NCI-H2227 (cell line): ENCODE data around the gene NDUFV3.
"Not testable (repeated sequence)": the region's sequence is repeated elsewhere in the genome, so short reads cannot be mapped to it uniquely, and the experiment has no call there.

ENCODE experiments used
- DNase-seq: peaks from one replicate; lab custom pipeline; 2025; ENCODE audit not compliant: unreplicated experiment; lab: John Stamatoyannopoulos, UW

Gene NDUFV3

DNA sequence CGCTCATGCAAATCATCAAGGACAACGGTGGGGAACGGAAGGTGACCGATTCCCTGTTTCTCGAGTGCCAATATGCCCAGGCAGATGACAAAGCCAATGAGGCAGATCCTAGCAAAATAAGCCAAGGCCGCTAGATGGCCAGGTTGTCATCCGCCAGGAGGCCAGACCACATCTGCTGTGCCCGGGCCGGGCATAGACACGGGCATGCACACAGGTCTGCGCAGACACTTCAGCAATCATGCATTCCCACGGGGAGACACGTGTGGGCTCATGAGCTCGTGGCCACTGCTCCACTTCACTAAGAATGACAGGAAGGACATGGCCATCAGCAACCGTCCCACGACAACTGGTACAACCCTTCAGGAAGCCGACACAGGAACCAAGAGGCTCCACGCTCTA lies 37.2 kb upstream of the NDUFV3 start:
- no peak for DNase-seq

DNA sequence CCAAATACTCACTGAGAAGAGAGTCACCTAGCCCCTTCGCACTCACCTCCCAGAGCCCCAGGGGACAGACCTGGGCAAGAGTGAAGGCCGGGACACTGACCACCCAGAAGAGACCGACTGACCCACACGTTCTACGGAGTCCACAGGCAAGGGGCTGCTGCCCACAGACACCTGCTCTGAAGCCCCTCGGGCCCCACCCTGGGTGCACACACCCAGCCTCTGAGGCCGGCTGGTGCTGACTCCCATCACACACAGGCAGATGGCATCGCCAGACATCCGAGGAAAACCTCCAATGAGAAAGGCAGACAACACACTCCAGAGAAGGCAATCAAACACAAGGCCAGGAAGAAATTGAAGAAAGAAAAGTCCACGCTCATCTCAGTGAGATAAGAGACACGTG lies 35.9 kb upstream of the NDUFV3 start:
- DNase-seq, result no peak

DNA sequence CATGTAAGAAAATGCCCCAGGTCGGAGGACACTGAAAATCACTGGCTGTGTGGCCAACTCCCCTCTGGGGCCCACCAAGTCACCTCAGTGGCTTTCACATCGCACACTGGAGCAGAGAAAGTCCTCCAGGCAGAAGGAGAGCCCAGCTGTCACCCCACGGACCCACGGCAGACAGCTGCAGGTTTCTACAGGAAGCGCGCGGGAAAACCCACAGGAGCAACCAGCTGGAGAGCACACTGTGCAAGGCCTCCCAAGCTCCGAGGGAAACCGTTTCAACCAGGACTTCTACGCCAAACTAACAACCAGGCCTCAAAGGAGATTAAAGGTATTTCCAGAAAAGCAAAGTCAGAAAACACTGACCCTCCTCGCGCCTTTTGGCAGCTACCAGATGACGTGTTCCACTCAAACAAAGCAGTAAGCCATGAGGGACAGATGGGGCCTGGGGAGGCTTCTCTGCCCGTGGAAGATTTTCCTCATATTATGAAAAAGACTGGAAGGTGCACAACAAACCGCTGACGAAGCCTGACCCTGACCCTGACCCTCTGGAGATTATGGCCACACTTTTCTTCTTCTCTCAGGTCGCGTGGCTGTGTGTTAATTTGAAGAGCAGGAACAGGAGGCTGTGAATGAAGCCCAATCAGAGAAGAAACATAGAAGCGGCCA lies 34.8 kb upstream of the NDUFV3 start:
- DNase-seq, result no peak

DNA sequence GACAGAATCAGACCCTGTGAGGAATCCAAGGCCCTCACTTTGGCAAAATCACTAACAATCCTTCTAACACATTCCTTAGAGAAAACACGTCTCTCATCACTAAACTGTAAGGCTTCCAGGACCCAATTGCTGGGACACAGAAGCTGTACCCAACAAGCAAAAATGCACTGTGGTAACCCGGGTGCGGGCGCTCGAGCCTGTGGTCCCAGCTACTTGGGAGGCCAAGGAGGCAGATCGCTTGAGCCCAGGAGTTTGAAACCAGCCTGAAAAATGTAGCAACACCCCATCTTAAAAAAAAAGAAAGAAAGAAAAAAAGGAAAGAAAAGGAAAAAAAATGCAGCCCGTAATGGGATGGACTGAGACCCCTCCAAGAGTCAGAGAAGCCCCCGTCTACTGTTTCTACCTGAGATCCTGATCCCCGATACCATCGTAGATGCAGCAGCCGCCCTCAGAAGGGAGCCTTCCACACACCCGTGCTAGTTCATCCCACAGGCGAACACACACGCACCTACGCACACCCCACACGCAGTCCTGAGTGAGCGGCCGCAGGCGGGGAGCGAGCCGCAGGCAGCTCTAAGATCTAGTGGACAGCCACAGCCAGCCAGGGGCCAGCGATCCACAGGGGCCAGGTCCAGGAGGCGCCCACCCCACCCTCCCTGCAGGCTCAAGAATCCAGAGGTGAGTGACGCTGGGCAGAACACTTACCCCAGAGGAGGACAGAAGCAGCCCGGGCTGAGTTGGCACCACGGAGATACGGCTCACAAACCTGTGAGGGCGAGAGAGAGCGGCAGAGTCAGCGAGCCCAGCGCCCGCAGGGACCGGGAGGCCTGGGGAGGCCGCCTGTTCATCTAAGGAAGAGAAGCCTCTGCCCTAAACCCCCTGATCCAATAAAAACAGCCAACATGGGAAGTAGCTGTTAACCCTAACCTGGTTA lies 33.9 kb upstream of the NDUFV3 start:
- no peak for DNase-seq

DNA sequence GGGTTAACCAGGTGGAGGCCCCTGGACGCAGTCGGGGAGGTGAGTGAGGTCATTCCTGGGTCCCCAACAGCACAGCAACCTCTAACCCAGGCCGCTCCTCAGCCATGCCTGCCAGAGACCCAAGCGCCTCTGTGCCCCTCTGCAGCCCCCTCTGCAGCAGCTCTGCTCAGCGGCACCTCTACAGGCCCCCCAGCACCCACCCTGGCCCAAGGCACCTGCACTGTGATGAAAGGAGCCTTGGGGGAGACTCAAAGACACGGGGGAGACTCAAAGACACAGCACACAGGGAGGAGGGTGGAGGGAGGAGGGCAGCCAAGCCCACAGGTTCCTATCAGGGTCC lies 33.2 kb upstream of the NDUFV3 start:
- DNase-seq, result no peak

DNA sequence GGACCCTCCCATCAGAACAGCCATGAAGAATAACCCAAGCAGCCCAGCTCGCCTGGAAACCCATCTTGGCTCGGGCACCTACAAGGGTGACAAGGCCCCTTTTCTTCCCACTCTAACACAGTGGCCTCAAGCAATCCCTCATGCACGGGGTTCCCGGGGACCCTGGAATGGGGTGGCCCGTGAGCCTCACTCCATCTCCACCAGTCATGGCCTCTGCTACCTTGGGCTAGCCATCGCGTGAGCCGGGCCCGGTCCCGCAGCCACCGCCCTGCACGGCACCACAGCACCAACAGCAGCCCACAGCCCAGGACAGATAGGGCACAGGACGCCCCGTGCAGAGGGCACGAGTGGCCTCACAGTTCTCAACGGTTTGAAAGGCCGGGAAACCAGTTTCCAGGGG lies 32.8 kb upstream of the NDUFV3 start:
- DNase-seq, result no peak

DNA sequence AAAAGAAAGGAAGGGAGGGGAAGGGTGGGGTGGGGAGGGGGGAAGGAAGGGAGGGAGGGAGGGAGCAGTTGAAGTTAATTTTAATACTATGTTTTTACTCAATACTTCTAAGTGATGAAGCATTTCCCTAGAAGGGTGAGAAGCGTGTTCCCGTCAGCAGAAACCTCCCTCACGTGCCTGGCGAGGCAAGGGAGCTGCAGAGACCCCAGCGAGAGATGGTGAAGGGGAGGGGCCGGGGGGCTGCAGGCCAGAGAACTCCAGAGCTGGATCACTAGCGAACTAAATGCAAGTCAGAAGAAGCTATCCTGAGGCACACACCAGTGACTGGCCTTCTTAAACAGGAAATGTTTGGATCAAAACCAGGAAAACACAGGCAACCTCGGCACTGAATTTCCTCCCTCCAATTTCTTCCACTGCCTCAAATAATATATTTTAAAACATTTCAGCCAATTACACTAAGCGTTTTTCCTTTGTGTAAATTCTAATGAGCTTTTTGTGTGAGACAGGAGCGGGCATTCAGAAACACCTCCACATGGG lies 31.7 kb upstream of the NDUFV3 start:
- DNase-seq, result no peak

DNA sequence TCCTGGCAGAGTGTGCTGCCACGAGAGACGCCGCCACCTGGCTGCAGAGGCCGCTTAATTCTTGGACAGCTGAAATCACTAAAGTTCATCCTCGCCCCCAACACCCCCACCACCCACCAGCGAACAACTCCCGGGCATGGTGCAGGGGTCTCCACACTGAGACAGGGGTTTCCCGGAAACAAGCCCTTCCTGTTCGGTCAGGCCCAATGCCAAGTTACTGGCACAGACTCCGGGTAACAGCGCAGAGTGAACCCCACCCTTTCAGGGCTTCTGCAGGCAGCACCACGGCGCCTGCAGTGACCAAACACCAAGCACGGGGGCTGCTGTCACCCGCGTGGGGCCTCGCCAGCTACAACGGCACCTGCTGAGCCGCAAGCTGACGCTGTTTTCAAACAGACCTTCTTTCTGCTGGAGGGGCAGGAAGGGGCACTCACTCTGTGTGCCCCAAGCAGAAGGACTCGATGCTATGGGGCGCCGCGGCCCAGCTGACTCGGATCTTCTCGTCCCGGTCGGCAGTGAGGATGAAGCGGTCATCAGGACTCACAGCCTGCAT lies 31.2 kb upstream of the NDUFV3 start:
- no peak for DNase-seq

DNA sequence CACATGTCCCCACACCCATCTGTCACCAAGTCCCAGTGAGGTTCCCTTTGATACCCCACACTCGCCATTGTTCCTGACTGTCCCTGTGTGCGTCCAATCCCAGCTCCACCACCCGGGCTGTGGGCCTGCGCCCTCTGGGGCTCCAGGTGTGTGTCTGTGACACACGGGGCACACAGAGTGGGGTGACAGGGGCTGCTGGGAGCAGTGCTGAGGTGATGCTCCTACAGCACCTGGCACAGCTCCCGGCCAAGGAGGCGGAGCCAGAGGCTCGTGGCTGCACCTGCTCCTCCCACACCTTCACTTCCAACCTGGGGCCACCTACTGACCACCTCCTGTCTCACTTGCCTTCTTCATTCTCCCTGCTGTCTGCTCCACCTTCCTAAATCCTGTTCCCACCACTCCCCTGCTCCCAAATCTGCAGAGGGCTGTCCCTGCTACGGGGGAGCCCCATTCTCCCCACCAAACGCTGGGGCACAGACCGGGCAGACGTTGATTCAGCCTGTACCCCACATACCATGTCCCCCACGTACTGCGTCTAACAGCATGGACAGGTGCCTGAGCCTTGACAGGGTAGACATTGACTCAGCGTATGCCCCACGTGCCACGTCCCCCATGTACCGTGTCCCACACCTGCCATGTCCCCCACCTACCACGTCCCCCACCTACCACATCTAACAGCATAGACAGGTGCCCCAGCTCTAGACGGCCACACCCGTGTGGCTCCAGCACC lies 30.2 kb upstream of the NDUFV3 start:
- no peak for DNase-seq

DNA sequence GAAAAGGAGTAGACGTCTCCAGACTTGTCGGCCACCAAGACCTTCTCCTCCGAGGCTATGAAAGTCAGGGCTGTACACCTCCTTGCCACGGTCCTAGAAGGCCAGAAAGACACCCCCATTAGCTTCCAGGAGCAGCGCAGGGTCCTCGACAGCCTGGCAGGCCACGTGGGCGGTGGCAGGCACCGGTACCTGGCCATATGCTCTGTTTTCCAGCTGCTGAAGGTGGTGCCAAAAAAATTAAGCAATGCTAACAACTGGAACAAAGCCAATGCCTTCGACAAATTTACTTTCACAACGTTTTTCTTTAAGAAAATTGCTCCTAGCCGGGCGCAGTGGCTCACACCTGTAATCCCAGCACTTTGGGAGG lies 29.6 kb upstream of the NDUFV3 start:
- DNase-seq, result no peak

DNA sequence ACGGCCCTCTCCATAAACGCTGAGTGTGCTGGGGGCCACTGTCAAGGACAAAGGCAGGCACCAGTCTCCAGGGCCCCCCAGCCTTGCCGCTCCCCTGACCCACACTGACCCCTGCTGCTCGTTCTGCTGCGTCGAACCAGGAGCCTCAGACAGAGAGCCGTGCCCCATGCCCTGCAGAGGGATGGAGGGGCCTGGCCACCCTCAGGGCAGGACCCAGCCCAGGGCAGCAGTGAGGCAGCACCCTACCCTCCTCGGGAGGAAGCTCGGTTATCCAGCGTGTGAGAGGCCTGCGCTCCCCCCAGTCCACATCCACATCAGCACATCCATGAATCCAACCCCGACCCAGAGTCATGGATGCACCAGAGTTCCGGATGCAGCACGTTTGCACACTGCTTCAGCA lies 28.8 kb upstream of the NDUFV3 start:
- DNase-seq, result no peak

DNA sequence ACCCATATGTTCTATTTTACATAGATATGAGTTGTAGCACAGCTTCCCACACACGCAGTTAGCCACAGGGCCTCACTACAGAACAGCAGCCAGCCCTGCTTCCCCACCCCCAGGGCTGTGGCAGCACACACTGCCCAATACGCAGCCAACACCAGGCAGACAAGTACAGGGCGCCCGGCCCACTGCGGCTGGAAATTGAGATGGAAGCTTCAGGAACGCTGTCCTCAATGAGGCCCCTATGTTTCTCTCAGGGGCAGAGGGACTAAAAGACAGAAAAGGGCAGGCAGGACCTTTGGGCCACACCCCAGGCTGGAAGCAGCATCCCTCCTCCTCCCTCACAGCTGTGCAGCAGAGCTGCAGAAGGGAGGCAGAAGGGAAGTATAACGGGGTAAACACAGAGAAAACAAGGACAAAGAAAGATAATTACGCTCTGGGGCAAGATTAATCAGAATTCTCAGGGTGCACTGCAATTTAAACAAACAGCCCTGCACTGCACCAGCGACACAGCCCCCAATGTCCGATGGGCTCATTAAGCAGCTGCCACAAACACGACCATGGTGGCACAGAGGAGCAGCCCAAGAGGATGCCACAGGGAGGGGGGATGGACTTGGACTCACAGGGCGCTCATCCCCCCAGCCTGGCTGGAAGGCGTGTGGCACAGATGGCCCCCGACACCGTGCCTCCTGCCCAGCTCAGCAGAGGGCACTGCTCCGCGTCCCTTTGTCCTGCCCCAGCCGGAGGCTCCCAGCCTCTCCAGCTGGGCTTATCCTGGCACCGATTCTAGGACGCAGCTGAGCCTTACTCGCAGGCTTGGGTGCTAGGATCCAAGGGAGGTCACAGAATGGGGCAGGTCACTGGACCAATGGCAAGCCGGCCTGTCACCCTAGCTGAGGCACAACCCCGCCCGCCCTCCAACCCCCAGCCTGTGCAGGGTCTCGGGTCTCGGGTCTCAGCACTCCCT lies 28.0 kb upstream of the NDUFV3 start:
- DNase-seq, result peak; percentile 76

DNA sequence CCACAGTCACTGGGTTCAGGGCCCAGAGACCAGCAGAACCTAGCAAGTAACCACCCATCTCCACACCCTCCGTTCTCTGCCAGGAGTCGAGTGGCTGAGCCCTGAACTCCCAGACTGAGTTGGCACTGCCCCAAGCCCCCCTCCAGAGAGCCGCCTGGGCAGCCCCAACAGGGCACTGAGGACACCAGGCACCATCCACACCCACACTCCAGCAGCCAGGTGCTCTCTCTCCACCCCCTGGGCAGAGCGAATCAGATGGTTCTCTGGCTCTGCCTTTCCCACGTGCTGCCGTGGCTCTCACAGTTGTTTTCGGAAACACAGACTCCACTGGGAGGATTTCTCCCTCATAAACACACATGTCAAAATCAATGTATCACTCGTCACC lies 27.3 kb upstream of the NDUFV3 start:
- no peak for DNase-seq

DNA sequence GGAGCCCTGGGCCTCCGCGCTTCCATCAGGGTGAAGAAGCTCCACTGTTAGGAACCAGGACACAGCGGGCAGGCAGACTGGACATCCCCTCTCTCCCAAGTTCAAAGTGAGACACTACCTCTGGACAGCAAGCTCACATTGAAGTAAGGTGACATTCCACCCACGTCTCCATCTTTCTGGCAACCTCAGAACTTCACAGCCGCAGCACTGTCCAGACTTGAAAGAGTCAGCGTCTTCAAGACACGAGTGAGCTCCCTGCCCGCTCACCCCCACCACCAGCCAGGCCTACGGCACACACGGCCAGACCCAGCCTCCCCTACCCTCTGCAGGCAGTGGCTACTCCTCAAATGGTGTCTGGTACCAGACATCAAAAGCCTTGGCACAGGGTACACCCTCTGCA lies 24.9 kb upstream of the NDUFV3 start:
- no peak for DNase-seq

DNA sequence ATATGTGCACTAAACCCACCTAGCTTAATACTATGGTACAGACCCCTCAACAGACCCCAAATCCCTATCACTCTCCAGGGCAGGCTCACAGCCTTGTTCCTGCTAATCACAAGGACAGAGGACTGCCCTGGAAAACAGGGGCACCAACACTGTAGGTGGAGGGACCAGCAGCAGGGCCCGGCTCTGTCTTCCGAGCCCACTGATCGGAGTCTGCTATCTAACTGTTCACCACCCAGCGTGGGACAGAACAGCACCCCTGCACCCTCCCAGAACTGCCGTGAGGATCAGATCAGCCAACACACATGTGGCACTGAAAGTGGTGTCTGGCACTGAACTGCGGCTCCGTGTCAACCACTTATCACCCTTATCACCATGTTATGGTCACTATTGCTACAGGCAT lies 20.0 kb upstream of the NDUFV3 start:
- no peak for DNase-seq

DNA sequence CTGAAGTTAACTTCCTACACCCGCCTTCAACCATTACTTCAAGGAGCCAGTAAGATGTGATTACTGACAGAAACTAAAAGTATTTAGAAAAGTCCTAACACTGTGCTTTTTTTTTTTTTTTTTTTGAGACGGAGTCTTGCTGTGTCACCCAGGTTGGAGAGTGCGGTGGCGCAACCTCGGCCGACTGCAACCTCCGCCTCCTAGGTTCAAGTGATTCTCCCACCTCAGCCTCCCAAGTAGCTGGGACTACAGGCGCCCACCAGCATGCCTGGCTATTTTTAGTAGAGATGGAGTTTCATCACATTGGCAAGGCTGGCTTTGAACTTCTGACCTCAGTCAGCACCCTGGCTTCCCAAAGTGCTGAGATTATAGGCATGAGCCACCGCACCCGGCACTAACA lies 17.3 kb upstream of the NDUFV3 start:
- not testable (repeated sequence) for DNase-seq

DNA sequence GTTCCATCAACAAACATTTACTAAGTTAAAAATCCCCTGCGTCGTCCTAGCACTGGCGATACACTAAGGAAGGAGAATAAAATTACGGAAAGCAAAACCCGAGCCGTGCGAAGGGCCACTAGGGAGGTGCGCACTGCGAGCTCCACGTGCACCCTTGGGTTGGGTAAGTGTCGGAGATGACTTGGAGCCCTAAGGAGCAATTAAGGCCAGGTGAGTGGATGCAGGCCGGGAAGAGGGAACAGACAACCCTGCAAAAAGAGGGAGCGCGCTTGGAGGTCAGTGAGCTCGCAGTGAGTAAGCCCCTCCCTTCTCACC lies 14.5 kb upstream of the NDUFV3 start:
- DNase-seq, result no peak

DNA sequence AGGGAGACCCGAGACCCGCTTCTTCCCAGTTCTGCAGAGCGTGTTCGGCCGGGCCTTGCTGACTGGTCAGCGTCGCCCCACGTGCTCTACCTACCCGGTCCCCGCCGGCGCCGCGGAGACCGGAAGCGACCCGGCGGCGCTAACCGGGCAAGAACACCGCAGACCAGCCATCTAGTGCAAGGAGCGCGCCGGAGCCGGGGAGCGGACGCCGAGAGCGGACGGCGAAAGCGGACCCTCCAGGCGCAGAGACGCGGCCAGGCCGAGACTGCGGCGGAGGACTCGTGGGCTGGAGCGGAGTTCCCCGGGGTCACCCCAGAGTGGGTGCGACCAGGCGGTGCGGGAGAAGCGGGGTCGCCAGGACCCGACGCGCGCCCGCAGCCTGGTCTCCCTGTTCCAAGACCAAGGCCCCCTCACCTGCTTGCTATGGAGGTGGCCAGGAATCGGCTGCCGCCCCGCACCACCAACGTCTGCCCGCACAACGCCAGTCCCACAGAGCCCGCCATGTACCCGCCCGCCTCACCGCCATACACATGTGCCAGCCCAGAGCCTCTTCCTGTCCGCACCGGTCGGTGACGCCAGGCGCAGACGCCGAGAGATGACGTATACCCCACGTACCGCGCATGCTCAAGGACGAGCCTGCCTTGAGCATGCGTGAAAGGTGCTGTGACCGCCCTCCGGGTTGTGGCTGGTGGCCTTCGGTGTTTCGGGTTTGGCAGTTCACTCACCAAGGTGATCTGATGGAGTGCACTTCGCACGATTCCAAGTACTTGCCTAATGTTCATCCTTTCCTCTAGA lies 13.9 kb upstream of the NDUFV3 start, which contains the start of gene WDR4:
WDR4 (minus strand) TSS at position 547 of the 795 bp plus-strand sequence; CDS start at position 503, 44 bp downstream.
- DNase-seq, result peak; percentile 99

DNA sequence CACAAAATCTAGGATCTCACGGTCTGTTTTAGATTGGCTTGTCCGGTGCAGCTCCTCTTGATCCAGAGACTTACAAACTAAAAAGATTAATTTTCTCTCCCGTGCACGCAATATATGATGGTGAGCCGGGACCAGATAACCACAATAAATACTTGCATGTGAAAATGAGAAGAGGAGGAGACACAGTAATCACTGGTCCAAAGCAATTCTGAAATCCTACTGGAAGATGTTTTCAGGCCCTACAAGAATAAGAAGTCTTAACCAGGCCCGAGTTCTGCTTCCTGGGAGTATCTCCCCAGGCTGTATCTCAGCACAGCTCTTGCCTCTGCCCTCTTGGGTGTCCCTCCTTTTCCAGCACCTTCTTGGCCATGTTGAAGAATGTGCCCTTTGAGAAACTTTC lies 12.8 kb upstream of the NDUFV3 start:
- DNase-seq, result no peak

DNA sequence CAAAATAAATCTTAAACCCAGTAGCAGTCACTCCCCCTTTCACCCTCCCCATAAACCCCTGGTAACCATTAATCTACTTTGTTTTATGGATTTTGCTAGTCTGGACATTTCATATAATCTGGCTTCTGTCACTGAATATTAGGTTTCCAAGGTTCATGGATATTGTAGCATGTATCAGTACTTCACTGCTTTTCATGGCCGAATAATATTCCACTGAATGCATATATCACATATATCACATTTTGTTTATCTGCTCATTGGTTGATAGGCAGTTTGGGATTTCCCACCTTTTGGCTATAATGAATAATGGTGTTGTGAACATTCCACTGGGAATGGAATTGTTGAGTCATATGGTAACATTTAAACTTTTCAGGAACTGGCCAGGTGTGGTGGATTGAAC lies 9.2 kb upstream of the NDUFV3 start:
- no peak for DNase-seq
